Large intestine (tissue), 1 donor: ENCODE measurements around the gene TNPO1. TPM values are rescaled to one million over a fixed set of nuclear protein-coding genes. Genes with fewer than 3 reads are reported as not detected.

Experiments
- polyA plus RNA-seq: library from polyadenylated mRNA; unstranded; fragments of 120-200 nt; gene quantifications from one replicate; pipeline ENCODE4 v1.2.1, GENCODE V29; 2013

Gene TNPO1
- polyA plus RNA-seq, 1 donor: 68.3 TPM

Other genes starting within 250 kb of the TNPO1 start
- 28.1 TPM for gene FCHO2, start 139.4 kb downstream of the TNPO1 start, polyA plus RNA-seq